ENCODE data around the gene ENTPD5.

GRCh38 chr14:73997944-73998447, 21.1 kb downstream of the ENTPD5 start:
- TF ChIP-seq CTCF (IDR thresholded peaks at IDR 0.05): no peak
- no peak for TF ChIP-seq POLR2A (IDR thresholded peaks at IDR 0.05)

All from right lobe of liver (tissue), 4 donors.